IMR-90 (cell line): Measurements from ENCODE around the gene SLC35B4.

Source experiments
- BHLHE40 ChIP-seq: fragments of 150-350 bp; IDR thresholded peaks from 2 replicates; pipeline ENCODE4 v1.6.1; 2016; ENCODE audit warnings: mild to moderate bottlenecking, low read depth, low read length
- CHD1 ChIP-seq: IDR thresholded peaks from 2 replicates; pipeline ENCODE4 v1.6.1; 2012; ENCODE audit warnings: low read depth, low read length, improper control_type of control experiment
- FOS ChIP-seq: fragments of 150-350 bp; IDR thresholded peaks from 2 replicates; pipeline ENCODE4 v1.6.1; 2016; ENCODE audit warnings: low read depth, low read length
- MAFK ChIP-seq: IDR thresholded peaks from 2 replicates; pipeline ENCODE4 v1.6.1; 2012; ENCODE audit warnings: low read depth, low read length, improper control_type of control experiment
- MAZ ChIP-seq: IDR thresholded peaks from 2 replicates; pipeline ENCODE4 v1.6.1; 2012; ENCODE audit warnings: low read depth, mild to moderate bottlenecking, low read length, improper control_type of control experiment, moderate library complexity, borderline replicate concordance
- NFE2L2 ChIP-seq: fragments of 150-350 bp; IDR thresholded peaks from 2 replicates; pipeline ENCODE4 v1.6.1; 2016; ENCODE audit warnings: low read depth, mild to moderate bottlenecking, low read length
- POLR2A ChIP-seq: IDR thresholded peaks from 2 replicates; pipeline ENCODE4 v1.6.1; 2012; ENCODE audit warnings: mild to moderate bottlenecking, low read depth, low read length
- RAD21 ChIP-seq: IDR thresholded peaks from 2 replicates; pipeline ENCODE4 v1.6.1; 2012; ENCODE audit warnings: low read length, improper control_type of control experiment
- RCOR1 ChIP-seq: IDR thresholded peaks from 2 replicates; pipeline ENCODE4 v1.6.1; 2012; ENCODE audit warnings: mild to moderate bottlenecking, low read length, improper control_type of control experiment; ENCODE audit not compliant: insufficient replicate concordance
- RFX5 ChIP-seq: IDR thresholded peaks from 2 replicates; pipeline ENCODE4 v1.8.0; 2012; ENCODE audit warnings: low read depth, mild to moderate bottlenecking, low read length, moderate library complexity
- TF ChIP-seq, protein P1 (sequence below): conservative IDR thresholded peaks from 2 replicates; pipeline ENCODE4 v1.5.1; 2012; ENCODE audit warnings: mild to moderate bottlenecking, low read depth, low read length, improper control_type of control experiment
- TF ChIP-seq, protein P2 (sequence below): fragments of 150-350 bp; IDR thresholded peaks from 2 replicates; pipeline ENCODE4 v1.6.1; 2017; ENCODE audit warnings: mild to moderate bottlenecking, antibody characterized with exemption, low read length, low read depth

DNA sequence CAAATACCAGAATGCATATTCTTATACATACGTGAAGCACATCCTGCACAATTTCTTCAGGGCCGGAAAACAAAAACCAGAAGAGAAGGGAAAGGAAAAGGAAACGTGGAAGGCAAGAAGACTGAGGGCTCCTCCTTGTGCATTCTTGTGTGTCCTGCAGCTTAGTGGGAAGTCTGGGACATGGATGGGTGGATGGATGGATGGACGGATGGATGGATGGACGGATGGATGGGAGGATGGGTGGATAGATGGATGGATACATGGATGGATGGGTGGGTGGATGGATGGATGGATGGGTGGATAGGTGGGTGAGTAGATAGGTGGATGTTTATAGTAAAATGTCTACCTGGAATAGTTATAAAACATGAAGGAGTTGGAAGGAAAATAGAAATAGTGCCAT, 30.8 kb upstream of the SLC35B4 start:
- TF ChIP-seq, protein P1, sequence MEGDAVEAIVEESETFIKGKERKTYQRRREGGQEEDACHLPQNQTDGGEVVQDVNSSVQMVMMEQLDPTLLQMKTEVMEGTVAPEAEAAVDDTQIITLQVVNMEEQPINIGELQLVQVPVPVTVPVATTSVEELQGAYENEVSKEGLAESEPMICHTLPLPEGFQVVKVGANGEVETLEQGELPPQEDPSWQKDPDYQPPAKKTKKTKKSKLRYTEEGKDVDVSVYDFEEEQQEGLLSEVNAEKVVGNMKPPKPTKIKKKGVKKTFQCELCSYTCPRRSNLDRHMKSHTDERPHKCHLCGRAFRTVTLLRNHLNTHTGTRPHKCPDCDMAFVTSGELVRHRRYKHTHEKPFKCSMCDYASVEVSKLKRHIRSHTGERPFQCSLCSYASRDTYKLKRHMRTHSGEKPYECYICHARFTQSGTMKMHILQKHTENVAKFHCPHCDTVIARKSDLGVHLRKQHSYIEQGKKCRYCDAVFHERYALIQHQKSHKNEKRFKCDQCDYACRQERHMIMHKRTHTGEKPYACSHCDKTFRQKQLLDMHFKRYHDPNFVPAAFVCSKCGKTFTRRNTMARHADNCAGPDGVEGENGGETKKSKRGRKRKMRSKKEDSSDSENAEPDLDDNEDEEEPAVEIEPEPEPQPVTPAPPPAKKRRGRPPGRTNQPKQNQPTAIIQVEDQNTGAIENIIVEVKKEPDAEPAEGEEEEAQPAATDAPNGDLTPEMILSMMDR: no peak
- TF ChIP-seq, protein P2, sequence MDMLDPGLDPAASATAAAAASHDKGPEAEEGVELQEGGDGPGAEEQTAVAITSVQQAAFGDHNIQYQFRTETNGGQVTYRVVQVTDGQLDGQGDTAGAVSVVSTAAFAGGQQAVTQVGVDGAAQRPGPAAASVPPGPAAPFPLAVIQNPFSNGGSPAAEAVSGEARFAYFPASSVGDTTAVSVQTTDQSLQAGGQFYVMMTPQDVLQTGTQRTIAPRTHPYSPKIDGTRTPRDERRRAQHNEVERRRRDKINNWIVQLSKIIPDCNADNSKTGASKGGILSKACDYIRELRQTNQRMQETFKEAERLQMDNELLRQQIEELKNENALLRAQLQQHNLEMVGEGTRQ: no peak
- no peak for TF ChIP-seq POLR2A
- no peak for TF ChIP-seq CHD1
- no peak for TF ChIP-seq RFX5
- no peak for TF ChIP-seq NFE2L2
- TF ChIP-seq RCOR1: no peak
- no peak for TF ChIP-seq MAZ
- TF ChIP-seq BHLHE40: no peak
- no peak for TF ChIP-seq MAFK
- no peak for TF ChIP-seq RAD21
- no peak for TF ChIP-seq FOS
